Neural cell (in vitro differentiated cells): ENCODE data around the gene SF3B3.

Source experiments
- EP300 ChIP-seq: fragments of 450-650 bp; conservative IDR thresholded peaks from 2 replicates; pipeline ENCODE4 v1.6.1; 2014; ENCODE audit warnings: antibody characterized with exemption, mild to moderate bottlenecking, moderate library complexity; ENCODE audit not compliant: poor library complexity, severe bottlenecking
- EZH2 ChIP-seq: fragments of 200-600, 300-800 bp; shearing (Covaris generic), sonication (generic); IDR thresholded peaks from 2 replicates; pipeline ENCODE4 v1.6.1; 2014; ENCODE audit warnings: antibody characterized with exemption, low read length, borderline replicate concordance, mild to moderate bottlenecking; ENCODE audit not compliant: insufficient read depth, poor library complexity, severe bottlenecking
- POLR2AphosphoS5 ChIP-seq: IDR thresholded peaks from 2 replicates; pipeline ENCODE4 v1.6.1; 2012
- REST ChIP-seq: IDR thresholded peaks from 2 replicates; pipeline ENCODE4 v1.6.1; 2012; ENCODE audit warnings: borderline replicate concordance
- SMC3 ChIP-seq: fragments of 450-650 bp; conservative IDR thresholded peaks from 2 replicates; pipeline ENCODE4 v1.6.1; 2014; ENCODE audit warnings: antibody characterized with exemption, mild to moderate bottlenecking, moderate library complexity; ENCODE audit not compliant: poor library complexity
- TAF1 ChIP-seq: IDR thresholded peaks from 2 replicates; pipeline ENCODE4 v1.6.1; 2012; ENCODE audit warnings: low read depth
- TF ChIP-seq, protein P1 (sequence below): fragments of 450-650 bp; IDR thresholded peaks from 2 replicates; pipeline ENCODE4 v1.5.1; 2014; ENCODE audit warnings: antibody characterized with exemption, mild to moderate bottlenecking, moderate library complexity; ENCODE audit not compliant: poor library complexity, severe bottlenecking

DNA sequence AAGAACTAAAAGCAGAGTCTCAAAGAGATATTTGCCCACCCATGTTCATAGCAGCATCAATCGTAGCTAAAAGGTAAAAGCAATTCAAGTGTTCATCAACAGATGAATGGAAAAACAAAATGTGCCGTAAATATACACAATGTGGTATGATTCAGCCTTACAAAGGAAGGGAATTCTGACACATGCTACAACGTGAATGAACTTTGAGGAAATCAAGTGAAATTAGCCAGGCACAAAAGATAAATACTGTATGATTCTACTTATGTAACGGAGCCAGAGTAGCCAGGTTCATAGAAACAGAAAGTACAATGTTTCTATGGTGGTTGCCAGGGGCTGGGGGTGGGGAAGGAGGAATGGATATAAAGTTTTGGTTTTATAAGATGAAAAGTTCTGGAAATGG is 64.9 kb downstream of the SF3B3 start:
- TF ChIP-seq, protein P1, sequence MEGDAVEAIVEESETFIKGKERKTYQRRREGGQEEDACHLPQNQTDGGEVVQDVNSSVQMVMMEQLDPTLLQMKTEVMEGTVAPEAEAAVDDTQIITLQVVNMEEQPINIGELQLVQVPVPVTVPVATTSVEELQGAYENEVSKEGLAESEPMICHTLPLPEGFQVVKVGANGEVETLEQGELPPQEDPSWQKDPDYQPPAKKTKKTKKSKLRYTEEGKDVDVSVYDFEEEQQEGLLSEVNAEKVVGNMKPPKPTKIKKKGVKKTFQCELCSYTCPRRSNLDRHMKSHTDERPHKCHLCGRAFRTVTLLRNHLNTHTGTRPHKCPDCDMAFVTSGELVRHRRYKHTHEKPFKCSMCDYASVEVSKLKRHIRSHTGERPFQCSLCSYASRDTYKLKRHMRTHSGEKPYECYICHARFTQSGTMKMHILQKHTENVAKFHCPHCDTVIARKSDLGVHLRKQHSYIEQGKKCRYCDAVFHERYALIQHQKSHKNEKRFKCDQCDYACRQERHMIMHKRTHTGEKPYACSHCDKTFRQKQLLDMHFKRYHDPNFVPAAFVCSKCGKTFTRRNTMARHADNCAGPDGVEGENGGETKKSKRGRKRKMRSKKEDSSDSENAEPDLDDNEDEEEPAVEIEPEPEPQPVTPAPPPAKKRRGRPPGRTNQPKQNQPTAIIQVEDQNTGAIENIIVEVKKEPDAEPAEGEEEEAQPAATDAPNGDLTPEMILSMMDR: no peak
- TF ChIP-seq EP300 (no peak), EZH2 (no peak), POLR2AphosphoS5 (no peak), SMC3 (no peak), REST (no peak), TAF1 (no peak)
